ENCODE data around the gene TCF4.

- TF ChIP-seq JUND (IDR thresholded peaks at IDR 0.05), result no peak
- no peak for TF ChIP-seq TEAD4 (IDR thresholded peaks at IDR 0.05; ENCODE audit: borderline replicate concordance, insufficient read depth)
- no peak for TF ChIP-seq CTCF (IDR thresholded peaks at IDR 0.05)
- TF ChIP-seq RFX5 (IDR thresholded peaks at IDR 0.05; ENCODE audit: low read length), result no peak
- no peak for TF ChIP-seq SMC3 (IDR thresholded peaks at IDR 0.05; ENCODE audit: low read depth, low read length)
- no peak for TF ChIP-seq MXI1 (IDR thresholded peaks at IDR 0.05; ENCODE audit: low read depth, low read length)
- TF ChIP-seq ZBTB33 (IDR thresholded peaks at IDR 0.05; ENCODE audit: borderline replicate concordance, low read depth), result no peak
- no peak for TF ChIP-seq TAF1 (IDR thresholded peaks at IDR 0.05; ENCODE audit: borderline replicate concordance, low read depth, low read length)
- TF ChIP-seq REST (IDR thresholded peaks at IDR 0.05; ENCODE audit: low read depth, low read length), result no peak
- no peak for TF ChIP-seq POLR2AphosphoS5 (IDR thresholded peaks at IDR 0.05; ENCODE audit: low read depth, low read length)
- TF ChIP-seq YY1 (IDR thresholded peaks at IDR 0.05; ENCODE audit: low read depth), result no peak
Observed at GRCh38 chr18:55592106-55592505, 4.1 kb upstream of the TCF4 start.
